Endometrial microvascular endothelial cells (primary cell): ENCODE data around the gene ETV7. TPM values are rescaled to one million over a fixed set of nuclear protein-coding genes. Genes with fewer than 3 reads are reported as not detected.

Experiments
- in situ Hi-C: cut with HindIII; loops from 2 replicates; pipeline ENCODE4 v1.10.0; 2017; ENCODE audit warnings: low sequenced_read_pairs, low pct_unique_long_range_greater_than_20kb; ENCODE audit errors: inconsistent ontology term
- total RNA-seq: library from RNA; depleted of rRNA; stranded (reverse); fragments of >200 nt; gene quantifications from one replicate; pipeline ENCODE4 v1.2.3, GENCODE V29; 2015; ENCODE audit errors: inconsistent ontology term

ETV7 gene
- total RNA-seq, 1 donor from 2014 or later, result 1.8 TPM

- in situ Hi-C loops, result no loop called here
These were observed 56.1 kb downstream of the ETV7 start for GRCh38 chr6:36331381-36331780.

GRCh38 chr6:36330366-36330765 lies 57.1 kb downstream of the ETV7 start:
- in situ Hi-C loops, result no loop called here

GRCh38 chr6:36329798-36330291 lies 57.6 kb downstream of the ETV7 start:
- in situ Hi-C loops, result no loop called here

- in situ Hi-C loops, result no loop called here
These were observed 58.9 kb downstream of the ETV7 start for GRCh38 chr6:36328600-36328999.

GRCh38 chr6:36327919-36328236 lies 59.6 kb downstream of the ETV7 start:
- in situ Hi-C loops, result no loop called here

- in situ Hi-C loops, result no loop called here
These were observed 60.1 kb downstream of the ETV7 start for GRCh38 chr6:36327226-36327918.

GRCh38 chr6:36326356-36326995 lies 61.0 kb downstream of the ETV7 start:
- in situ Hi-C loops, result no loop called here

GRCh38 chr6:36324715-36325114 lies 62.8 kb downstream of the ETV7 start:
- in situ Hi-C loops, result no loop called here

GRCh38 chr6:36324191-36324590 lies 63.3 kb downstream of the ETV7 start:
- in situ Hi-C loops, result no loop called here

- in situ Hi-C loops, result no loop called here
These were observed 64.4 kb downstream of the ETV7 start for GRCh38 chr6:36323062-36323461.

GRCh38 chr6:36322591-36322990 lies 64.9 kb downstream of the ETV7 start:
- in situ Hi-C loops, result no loop called here

GRCh38 chr6:36320475-36320874 lies 67.0 kb downstream of the ETV7 start:
- in situ Hi-C loops, result no loop called here

- in situ Hi-C loops, result no loop called here
These were observed 67.6 kb downstream of the ETV7 start for GRCh38 chr6:36319821-36320220.

- in situ Hi-C loops, result no loop called here
These were observed 68.1 kb downstream of the ETV7 start for GRCh38 chr6:36319436-36319762.

GRCh38 chr6:36318690-36319435 lies 68.6 kb downstream of the ETV7 start:
- in situ Hi-C loops, result no loop called here

- in situ Hi-C loops, result no loop called here
These were observed 69.8 kb downstream of the ETV7 start for GRCh38 chr6:36317623-36318022.
